H1 (cell line): Measurements from ENCODE around the gene ESRRB. TPM values are rescaled to one million over a fixed set of nuclear protein-coding genes. Genes with fewer than 3 reads are reported as not detected.

Source experiments
- CTCF ChIA-PET: fragments of 300-600 bp; sonication (Branson Sonifier 250); formaldehyde crosslinking; loops from one replicate; lab custom pipeline; 2021; ENCODE audit not compliant: partially characterized antibody; lab: Charles Lee
- POLR2A ChIA-PET: fragments of 300-600 bp; sonication (Branson Sonifier 250); formaldehyde crosslinking; loops from one replicate; lab custom pipeline; 2021; ENCODE audit warnings: inconsistent platforms; ENCODE audit not compliant: partially characterized antibody; lab: Charles Lee
- DNase-seq, 2 experiments: peaks; one replicate each; pipeline versions ENCODE4 v3.0.0 to v3.0.0-alpha.2; 2010 to 2022; ENCODE audit warnings: low spot score in 2 of 2, low read depth in 1 of 2, mixed read lengths in 1 of 2
- FAIRE-seq: peaks from 2 replicates; lab custom pipeline; 2011; peaks lifted over from hg19 to GRCh38; lab: Jason Lieb, UNC
- H2AFZ ChIP-seq: 2 replicates; pipeline ENCODE4 v1.8.1; 2012; ENCODE audit warnings: low read length, inconsistent platforms
- H2AK5ac ChIP-seq: 2 replicates; pipeline ENCODE4 v1.6.1; 2013; ENCODE audit warnings: low read depth, low read length
- H2BK120ac ChIP-seq: replicated peaks from 2 replicates; pipeline ENCODE3; 2013; ENCODE audit warnings: low read depth, low read length, inconsistent platforms
- H2BK12ac ChIP-seq: 2 replicates; pipeline ENCODE4 v1.6.1; 2013; ENCODE audit warnings: low read depth, low read length
- H2BK15ac ChIP-seq: 2 replicates; pipeline ENCODE4 v1.6.1; 2013; ENCODE audit warnings: low read length
- H2BK20ac ChIP-seq: 2 replicates; pipeline ENCODE4 v1.6.1; 2013; ENCODE audit warnings: low read length
- H2BK5ac ChIP-seq: 2 replicates; pipeline ENCODE4 v1.6.1; 2013; ENCODE audit warnings: low read depth, low read length
- H3K14ac ChIP-seq: 2 replicates; pipeline ENCODE4 v1.6.1; 2013; ENCODE audit warnings: inconsistent platforms; ENCODE audit not compliant: insufficient read length
- H3K18ac ChIP-seq: 2 replicates; pipeline ENCODE4 v1.6.1; 2013; ENCODE audit warnings: low read length; ENCODE audit errors: extremely low read depth
- H3K23ac ChIP-seq: 2 replicates; pipeline ENCODE4 v1.6.1; 2013; ENCODE audit warnings: inconsistent platforms; ENCODE audit not compliant: insufficient read length
- H3K23me2 ChIP-seq: 2 replicates; pipeline ENCODE4 v1.6.1; 2013; ENCODE audit warnings: low read depth, low read length
- H3K27ac ChIP-seq: 2 replicates; pipeline ENCODE4 v1.6.1; 2011; ENCODE audit warnings: low read depth, low read length, inconsistent platforms
- H3K27me3 ChIP-seq, 4 experiments: replicated peaks in 1 of 4; 1 replicate in 1 of 4; 2 replicates in 3 of 4; pipeline versions ENCODE4 v1.6.1 to v1.8.1; 2011 to 2013; ENCODE audit warnings: low read length in 3 of 4, mild to moderate bottlenecking in 3 of 4, inconsistent platforms in 2 of 4, mixed read lengths in 2 of 4, moderate library complexity in 1 of 4; ENCODE audit not compliant: control insufficient read depth in 3 of 4, insufficient read depth in 3 of 4; ENCODE audit errors: extremely low read depth in 1 of 4
- H3K36me3 ChIP-seq, 4 experiments: 2 replicates each; pipeline versions ENCODE4 v1.6.1 to v1.8.1; 2011 to 2013; ENCODE audit warnings: mild to moderate bottlenecking in 4 of 4, low read length in 3 of 4, moderate library complexity in 2 of 4, control low read depth in 1 of 4, inconsistent platforms in 1 of 4; ENCODE audit not compliant: insufficient read depth in 4 of 4, control insufficient read depth in 2 of 4
- H3K4ac ChIP-seq: replicated peaks from 2 replicates; pipeline ENCODE3; 2013; ENCODE audit warnings: low read length, low read depth, mixed read lengths, inconsistent platforms; ENCODE audit not compliant: insufficient read length
- H3K4me1 ChIP-seq, 4 experiments: replicated peaks in 1 of 4; 1 replicate in 1 of 4; 2 replicates in 3 of 4; pipeline versions ENCODE4 v1.6.1 to v1.8.1; 2011 to 2013; ENCODE audit warnings: low read length in 3 of 4, inconsistent platforms in 2 of 4, mixed read lengths in 1 of 4; ENCODE audit not compliant: insufficient read depth in 4 of 4, control insufficient read depth in 3 of 4
- H3K4me2 ChIP-seq, 2 experiments: 2 replicates each; pipeline versions ENCODE4 v1.6.1 to v1.8.1; 2011 to 2013; ENCODE audit warnings: low read depth in 2 of 2, low read length in 2 of 2, control low read depth in 1 of 2, inconsistent platforms in 1 of 2, mild to moderate bottlenecking in 1 of 2; ENCODE audit not compliant: insufficient read depth in 1 of 2
- H3K4me3 ChIP-seq, 4 experiments: fragments of 200-600, 300-600 bp in 1 of 4; sonication (generic), shearing (Covaris generic), sonication (Bioruptor Twin) in 1 of 4; 2 replicates each; pipeline versions ENCODE4 v1.5.1 to v1.8.1; 2011 to 2016; ENCODE audit warnings: low read length in 4 of 4, low read depth in 3 of 4, control low read depth in 2 of 4, inconsistent platforms in 2 of 4, mild to moderate bottlenecking in 2 of 4, mixed read lengths in 1 of 4, moderate library complexity in 1 of 4; ENCODE audit not compliant: insufficient read depth in 2 of 4; ENCODE audit errors: extremely low read depth in 1 of 4
- H3K56ac ChIP-seq: replicated peaks from 2 replicates; pipeline ENCODE3; 2013; ENCODE audit warnings: low read depth, mild to moderate bottlenecking, mixed read lengths, low read length, inconsistent platforms; ENCODE audit not compliant: insufficient read length
- H3K79me1 ChIP-seq: 2 replicates; pipeline ENCODE4 v1.6.1; 2013; ENCODE audit warnings: low read depth, low read length, control low read depth
- H3K79me2 ChIP-seq, 2 experiments: 2 replicates each; pipeline versions ENCODE4 v1.6.1 to v1.8.1; 2012 to 2013; ENCODE audit warnings: low read length in 2 of 2, mild to moderate bottlenecking in 2 of 2, inconsistent platforms in 1 of 2; ENCODE audit not compliant: insufficient read depth in 2 of 2, control insufficient read depth in 1 of 2
- H3K9ac ChIP-seq, 4 experiments: replicated peaks in 1 of 4; 1 replicate in 1 of 4; 2 replicates in 3 of 4; pipeline versions ENCODE4 v1.6.1 to v1.8.1; 2011 to 2013; ENCODE audit warnings: low read depth in 3 of 4, low read length in 3 of 4, control low read depth in 2 of 4, mild to moderate bottlenecking in 2 of 4, moderate library complexity in 2 of 4, inconsistent platforms in 1 of 4; ENCODE audit errors: extremely low read depth in 1 of 4
- H3K9me3 ChIP-seq, 2 experiments: 2 replicates each; pipeline versions ENCODE4 v1.6.1 to v1.8.1; 2012 to 2013; ENCODE audit warnings: mild to moderate bottlenecking in 2 of 2, moderate library complexity in 2 of 2, control low read depth in 1 of 2, inconsistent platforms in 1 of 2, low read depth in 1 of 2, low read length in 1 of 2, mixed read lengths in 1 of 2; ENCODE audit not compliant: insufficient read depth in 2 of 2
- H4K20me1 ChIP-seq, 2 experiments: replicated peaks in 1 of 2; 2 replicates each; pipeline versions ENCODE3 to v1.8.1; 2011 to 2013; ENCODE audit warnings: inconsistent platforms in 2 of 2, low read length in 2 of 2, mild to moderate bottlenecking in 1 of 2; ENCODE audit not compliant: insufficient read depth in 2 of 2, control insufficient read depth in 1 of 2
- H4K5ac ChIP-seq: 2 replicates; pipeline ENCODE4 v1.6.1; 2013; ENCODE audit warnings: low read length, low read depth, mixed read lengths, inconsistent platforms; ENCODE audit not compliant: insufficient read length
- H4K8ac ChIP-seq: 2 replicates; pipeline ENCODE4 v1.8.0; 2013; ENCODE audit warnings: mild to moderate bottlenecking, moderate library complexity, low read length, inconsistent platforms; ENCODE audit not compliant: insufficient read depth; ENCODE audit errors: extremely low read depth
- H4K91ac ChIP-seq: replicated peaks from 2 replicates; pipeline ENCODE3; 2013; ENCODE audit warnings: low read length, mixed read lengths, inconsistent platforms; ENCODE audit not compliant: insufficient read length
- NANOG ChIP-seq: IDR thresholded peaks from 2 replicates; pipeline ENCODE4 v1.6.1; 2011; ENCODE audit warnings: low read length, low read depth, mild to moderate bottlenecking, inconsistent platforms; ENCODE audit not compliant: insufficient read depth, poor library complexity, severe bottlenecking
- RXRA ChIP-seq: IDR thresholded peaks from 2 replicates; pipeline ENCODE4 v1.6.1; 2011; ENCODE audit warnings: low read depth, mild to moderate bottlenecking, low read length, moderate library complexity; ENCODE audit not compliant: insufficient read depth
- SP1 ChIP-seq: IDR thresholded peaks from 2 replicates; pipeline ENCODE4 v1.6.1; 2011; ENCODE audit warnings: low read depth, low read length
- SRF ChIP-seq: IDR thresholded peaks from 2 replicates; pipeline ENCODE4 v1.6.1; 2011; ENCODE audit warnings: mild to moderate bottlenecking, low read depth, low read length, moderate library complexity
- TAF1 ChIP-seq: IDR thresholded peaks from 2 replicates; pipeline ENCODE4 v1.6.1; 2011; ENCODE audit warnings: mild to moderate bottlenecking, low read depth, low read length
- TAF7 ChIP-seq: optimal IDR thresholded peaks from 2 replicates; pipeline ENCODE3; 2011; ENCODE audit warnings: low read depth, mild to moderate bottlenecking, inconsistent platforms, low read length, moderate library complexity, borderline replicate concordance
- TBP ChIP-seq: IDR thresholded peaks from 2 replicates; pipeline ENCODE4 v1.6.1; 2011; ENCODE audit warnings: low read depth, low read length, improper control_type of control experiment
- WGBS, 2 experiments: shearing (Covaris generic) in 1 of 2; methylation state at CpG; one replicate each; pipeline versions ENCODE4 v1.1.6 to v1.1.7; 2013 to 2015; ENCODE audit warnings: low lambda C conversion rate in 2 of 2, mixed read lengths in 2 of 2, inconsistent platforms in 1 of 2, low coverage in 1 of 2, missing lambda C conversion rate in 1 of 2; ENCODE audit not compliant: insufficient replicate concordance in 2 of 2, insufficient coverage in 1 of 2, insufficient read length in 1 of 2; ENCODE audit errors: extremely low coverage in 1 of 2, missing lambda C conversion rate in 1 of 2; 5-methylcytosine and 5-hydroxymethylcytosine counted together
- polyA plus RNA-seq, 7 experiments: library from polyadenylated mRNA; depleted of rRNA in 3 of 7; stranded (reverse) in 5 of 7; unstranded in 2 of 7; fragments of >200 nt in 5 of 7; fragments of 200-250 nt in 2 of 7; gene quantifications; 1 replicate in 5 of 7; 2 replicates in 1 of 7; 4 replicates in 1 of 7; pipeline versions ENCODE4 v1.2.1 to v1.2.3, GENCODE V29; 2011 to 2013; ENCODE audit warnings: missing spikeins in 2 of 7, mixed read lengths in 2 of 7
- total RNA-seq: library from RNA; stranded (reverse); fragmentation: NEBNext Ultra II Directional; extraction: Animal tissue kit (Norgen Biotek cat#: 25700); gene quantifications from 2 replicates; pipeline ENCODE4 v1.2.1, GENCODE V29; 2021

Gene ESRRB
- total and polyA plus RNA-seq, 2 of the 8 experiments (the other 6 are each of a cell fraction or from before 2014, with no cell fraction given), result 0.29 to 0.45 TPM

GRCh38 chr14:76490111-76490510 is 114.2 kb downstream of the ESRRB start:
- ChIA-PET CTCF (interaction anchor here (0.6 to 11.2 kb wide), 14 partner anchors 8 to 377 kb away, joined by 3 to 87 read pairs (median 6); no protein-coding TSS in a partner anchor), POLR2A (interaction anchor here (1.3 kb wide), 1 partner anchor 20 kb away, joined by 3 read pairs; no protein-coding TSS in a partner anchor)
- Histone ChIP-seq H3K27ac (no peak overlapping the region), H3K56ac (no peak overlapping the region), H2BK20ac (no peak overlapping the region), H3K14ac (no peak overlapping the region), H3K79me2 (no peaks in the 10 kb centered on the region), H3K27me3 (no peaks in the 10 kb centered on the region), H2BK5ac (no peak overlapping the region), H2AK5ac (no peak overlapping the region), H4K5ac (no peak overlapping the region), H4K8ac (no peak overlapping the region), H3K4ac (no peak overlapping the region), H2BK15ac (no peak overlapping the region), H3K18ac (no peak overlapping the region), H3K79me1 (no peaks in the 10 kb centered on the region), H3K4me2 (no peak overlapping the region), H2BK12ac (no peak overlapping the region), H3K23me2 (no peaks in the 10 kb centered on the region), H3K4me1 (peaks cover 0 to 4% (median 3%) of the 10 kb centered on the region in 4 experiments; a peak in 3 of 7 replicates), H2BK120ac (no peak overlapping the region), H4K20me1 (no peaks in the 10 kb centered on the region), H3K9ac (no peak overlapping the region), H4K91ac (no peak overlapping the region), H3K4me3 (no peak overlapping the region), H3K23ac (no peak overlapping the region), H3K36me3 (no peaks in the 10 kb centered on the region), H3K9me3 (no peaks in the 10 kb centered on the region), H2AFZ (no peak overlapping the region)
- TF ChIP-seq TBP (no peak), SP1 (no peak), TAF1 (no peak), SRF (no peak), NANOG (no peak), TAF7 (no peak), RXRA (no peak)
- WGBS, 2 experiments, result 88% methylated on average over 2 of the region's 2 CpGs; no CpG with 5 or more reads in 1 of the 2 experiments
- DNase-seq (no peak), FAIRE-seq (no peak)
